SK-N-SH treated with all-trans-retinoic acid at 6 μM for 48 hours (cell line): ENCODE results near the gene PPP1R7.

ENCODE experiments used
- ATAC-seq: fragments of 200-7000 bp; cut with Tn5 transposase; 3 replicates; pipeline ENCODE4 v1.9.1; 2020; ENCODE audit warnings: mild to moderate bottlenecking, moderate library complexity
- ARNTL ChIP-seq: fragments of 450-650 bp; formaldehyde crosslinking; IDR thresholded peaks from 2 replicates; pipeline ENCODE4 v1.5.0; 2020; ENCODE audit warnings: low read depth, mild to moderate bottlenecking, moderate library complexity, borderline replicate concordance
- CREB5 ChIP-seq: fragments of 250-450 bp; sonication (Bioruptor Pico); IDR thresholded peaks from 2 replicates; pipeline ENCODE4 v1.5.1; 2020; ENCODE audit warnings: low read depth, mild to moderate bottlenecking, moderate library complexity
- CSDC2 ChIP-seq: fragments of 250-450 bp; sonication (Bioruptor Pico); IDR thresholded peaks from 2 replicates; pipeline ENCODE4 v1.5.0; 2020; ENCODE audit warnings: mild to moderate bottlenecking, moderate library complexity
- CSRNP3 ChIP-seq: fragments of 250-450 bp; sonication (Bioruptor Pico); IDR thresholded peaks from 2 replicates; pipeline ENCODE4 v1.5.1; 2021; ENCODE audit warnings: mild to moderate bottlenecking, moderate library complexity
- ESRRG ChIP-seq: fragments of 250-450 bp; sonication (Bioruptor Pico); IDR thresholded peaks from 2 replicates; pipeline ENCODE4 v1.6.1; 2021; ENCODE audit warnings: mild to moderate bottlenecking
- GLIS3 ChIP-seq: fragments of 250-450 bp; sonication (Bioruptor Pico); IDR thresholded peaks from 2 replicates; pipeline ENCODE4 v1.5.0; 2020; ENCODE audit warnings: mild to moderate bottlenecking, moderate library complexity
- ISL1 ChIP-seq: fragments of 250-450 bp; sonication (Bioruptor Pico); IDR thresholded peaks from 2 replicates; pipeline ENCODE4 v2.1.2; 2022; ENCODE audit warnings: mild to moderate bottlenecking, moderate library complexity
- OSR1 ChIP-seq: fragments of 250-450 bp; sonication (Bioruptor Pico); IDR thresholded peaks from 2 replicates; pipeline ENCODE4 v1.8.0; 2022; ENCODE audit warnings: moderate library complexity, mild to moderate bottlenecking, inconsistent platforms
- POU6F1 ChIP-seq: fragments of 250-450 bp; sonication (Bioruptor Pico); IDR thresholded peaks from 2 replicates; pipeline ENCODE4 v1.8.0; 2021; ENCODE audit warnings: low read depth, mild to moderate bottlenecking, moderate library complexity, borderline replicate concordance
- PPARA ChIP-seq: fragments of 250-450 bp; sonication (Bioruptor Pico); IDR thresholded peaks from 2 replicates; pipeline ENCODE4 v1.5.0; 2020; ENCODE audit warnings: mild to moderate bottlenecking, borderline replicate concordance
- RARB ChIP-seq: fragments of 250-450 bp; sonication (Bioruptor Pico); IDR thresholded peaks from 2 replicates; pipeline ENCODE4 v1.8.0; 2021; ENCODE audit warnings: mild to moderate bottlenecking, moderate library complexity
- SNAI2 ChIP-seq: fragments of 250-450 bp; sonication (Bioruptor Pico); IDR thresholded peaks from 2 replicates; pipeline ENCODE4 v1.5.0; 2020; ENCODE audit warnings: mild to moderate bottlenecking, moderate library complexity
- TCF4 ChIP-seq: fragments of 250-450 bp; sonication (Bioruptor Pico); IDR thresholded peaks from 2 replicates; pipeline ENCODE4 v1.8.0; 2021; ENCODE audit warnings: mild to moderate bottlenecking, moderate library complexity, borderline replicate concordance
- TOX ChIP-seq: fragments of 250-450 bp; sonication (Bioruptor Pico); IDR thresholded peaks from 2 replicates; pipeline ENCODE4 v1.8.0; 2021; ENCODE audit warnings: mild to moderate bottlenecking, moderate library complexity, borderline replicate concordance
- ZC3H10 ChIP-seq: fragments of 250-450 bp; sonication (Bioruptor Pico); IDR thresholded peaks from 2 replicates; pipeline ENCODE4 v1.5.1; 2021; ENCODE audit warnings: mild to moderate bottlenecking, moderate library complexity
- ZFP3 ChIP-seq: fragments of 250-450 bp; sonication (Bioruptor Pico); IDR thresholded peaks from 2 replicates; pipeline ENCODE4 v1.5.0; 2020; ENCODE audit warnings: mild to moderate bottlenecking, moderate library complexity
- ZFP30 ChIP-seq: fragments of 450-650 bp; formaldehyde crosslinking; IDR thresholded peaks from 2 replicates; pipeline ENCODE4 v1.5.0; 2022; ENCODE audit warnings: mild to moderate bottlenecking, moderate library complexity
- ZNF565 ChIP-seq: fragments of 450-650 bp; formaldehyde crosslinking; conservative IDR thresholded peaks from 2 replicates; pipeline ENCODE4 v1.5.0; 2020; ENCODE audit warnings: low read depth, mild to moderate bottlenecking, moderate library complexity
- ZNF70 ChIP-seq: fragments of 450-650 bp; formaldehyde crosslinking; IDR thresholded peaks from 2 replicates; pipeline ENCODE4 v1.5.0; 2020; ENCODE audit warnings: mild to moderate bottlenecking, moderate library complexity
- ZNF8 ChIP-seq: fragments of 450-650 bp; formaldehyde crosslinking; IDR thresholded peaks from 2 replicates; pipeline ENCODE4 v1.5.0; 2020; ENCODE audit warnings: mild to moderate bottlenecking, moderate library complexity
- TF ChIP-seq, protein P1 (sequence below): fragments of 250-450 bp; sonication (Bioruptor Pico); IDR thresholded peaks from 2 replicates; pipeline ENCODE4 v1.8.0; 2020; ENCODE audit warnings: mild to moderate bottlenecking, moderate library complexity, borderline replicate concordance
- TF ChIP-seq, protein P2 (sequence below): fragments of 250-450 bp; sonication (Bioruptor Pico); IDR thresholded peaks from 2 replicates; pipeline ENCODE4 v1.5.0; 2020; ENCODE audit warnings: mild to moderate bottlenecking, moderate library complexity

PPP1R7 gene

GRCh38 chr2:241214766-241215165 lies 64.5 kb downstream of the PPP1R7 start:
- no peak for ATAC-seq
- TF ChIP-seq PPARA (CRISPR knock-in tag): no peak
- no peak for TF ChIP-seq ISL1 (CRISPR knock-in tag)
- TF ChIP-seq ZNF8: no peak
- TF ChIP-seq TOX (CRISPR knock-in tag): no peak
- no peak for TF ChIP-seq ZNF70 (CRISPR knock-in tag)
- TF ChIP-seq RARB: no peak
- no peak for TF ChIP-seq ZFP30
- no peak for TF ChIP-seq POU6F1 (CRISPR knock-in tag)
- no peak for TF ChIP-seq CREB5 (CRISPR knock-in tag)
- no peak for TF ChIP-seq SNAI2
- no peak for TF ChIP-seq ARNTL (CRISPR knock-in tag)
- no peak for TF ChIP-seq CSRNP3
- no peak for TF ChIP-seq ZFP3 (CRISPR knock-in tag)
- TF ChIP-seq, protein P1, sequence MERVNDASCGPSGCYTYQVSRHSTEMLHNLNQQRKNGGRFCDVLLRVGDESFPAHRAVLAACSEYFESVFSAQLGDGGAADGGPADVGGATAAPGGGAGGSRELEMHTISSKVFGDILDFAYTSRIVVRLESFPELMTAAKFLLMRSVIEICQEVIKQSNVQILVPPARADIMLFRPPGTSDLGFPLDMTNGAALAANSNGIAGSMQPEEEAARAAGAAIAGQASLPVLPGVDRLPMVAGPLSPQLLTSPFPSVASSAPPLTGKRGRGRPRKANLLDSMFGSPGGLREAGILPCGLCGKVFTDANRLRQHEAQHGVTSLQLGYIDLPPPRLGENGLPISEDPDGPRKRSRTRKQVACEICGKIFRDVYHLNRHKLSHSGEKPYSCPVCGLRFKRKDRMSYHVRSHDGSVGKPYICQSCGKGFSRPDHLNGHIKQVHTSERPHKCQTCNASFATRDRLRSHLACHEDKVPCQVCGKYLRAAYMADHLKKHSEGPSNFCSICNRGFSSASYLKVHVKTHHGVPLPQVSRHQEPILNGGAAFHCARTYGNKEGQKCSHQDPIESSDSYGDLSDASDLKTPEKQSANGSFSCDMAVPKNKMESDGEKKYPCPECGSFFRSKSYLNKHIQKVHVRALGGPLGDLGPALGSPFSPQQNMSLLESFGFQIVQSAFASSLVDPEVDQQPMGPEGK (CRISPR knock-in tag): no peak
- no peak for TF ChIP-seq TCF4
- TF ChIP-seq GLIS3: no peak
- TF ChIP-seq ZNF565 (CRISPR knock-in tag): no peak

- ATAC-seq: no peak
Measured at GRCh38 chr2:241215421-241215820, 65.2 kb downstream of the PPP1R7 start.

GRCh38 chr2:241216211-241216761 lies 66.0 kb downstream of the PPP1R7 start:
- ATAC-seq: no peak; the same call in 2 of the 3 replicates
- TF ChIP-seq ZC3H10 (CRISPR knock-in tag) (no peak), RARB (no peak), ZFP30 (no peak), ARNTL (CRISPR knock-in tag) (no peak), ZNF8 (no peak), ISL1 (CRISPR knock-in tag) (no peak), TCF4 (no peak), ZFP3 (CRISPR knock-in tag) (no peak), CSDC2 (no peak), GLIS3 (no peak), SNAI2 (no peak), CSRNP3 (no peak), OSR1 (CRISPR knock-in tag) (no peak), ESRRG (CRISPR knock-in tag) (no peak), ZNF565 (CRISPR knock-in tag) (no peak), POU6F1 (CRISPR knock-in tag) (no peak)

More at GRCh38 chr2:241215421-241215820, 65.2 kb downstream of the PPP1R7 start:
- TF ChIP-seq CSDC2 (no peak), PPARA (CRISPR knock-in tag) (no peak), ZNF70 (CRISPR knock-in tag) (no peak), SNAI2 (no peak), ZFP30 (no peak)
- TF ChIP-seq, protein P2, sequence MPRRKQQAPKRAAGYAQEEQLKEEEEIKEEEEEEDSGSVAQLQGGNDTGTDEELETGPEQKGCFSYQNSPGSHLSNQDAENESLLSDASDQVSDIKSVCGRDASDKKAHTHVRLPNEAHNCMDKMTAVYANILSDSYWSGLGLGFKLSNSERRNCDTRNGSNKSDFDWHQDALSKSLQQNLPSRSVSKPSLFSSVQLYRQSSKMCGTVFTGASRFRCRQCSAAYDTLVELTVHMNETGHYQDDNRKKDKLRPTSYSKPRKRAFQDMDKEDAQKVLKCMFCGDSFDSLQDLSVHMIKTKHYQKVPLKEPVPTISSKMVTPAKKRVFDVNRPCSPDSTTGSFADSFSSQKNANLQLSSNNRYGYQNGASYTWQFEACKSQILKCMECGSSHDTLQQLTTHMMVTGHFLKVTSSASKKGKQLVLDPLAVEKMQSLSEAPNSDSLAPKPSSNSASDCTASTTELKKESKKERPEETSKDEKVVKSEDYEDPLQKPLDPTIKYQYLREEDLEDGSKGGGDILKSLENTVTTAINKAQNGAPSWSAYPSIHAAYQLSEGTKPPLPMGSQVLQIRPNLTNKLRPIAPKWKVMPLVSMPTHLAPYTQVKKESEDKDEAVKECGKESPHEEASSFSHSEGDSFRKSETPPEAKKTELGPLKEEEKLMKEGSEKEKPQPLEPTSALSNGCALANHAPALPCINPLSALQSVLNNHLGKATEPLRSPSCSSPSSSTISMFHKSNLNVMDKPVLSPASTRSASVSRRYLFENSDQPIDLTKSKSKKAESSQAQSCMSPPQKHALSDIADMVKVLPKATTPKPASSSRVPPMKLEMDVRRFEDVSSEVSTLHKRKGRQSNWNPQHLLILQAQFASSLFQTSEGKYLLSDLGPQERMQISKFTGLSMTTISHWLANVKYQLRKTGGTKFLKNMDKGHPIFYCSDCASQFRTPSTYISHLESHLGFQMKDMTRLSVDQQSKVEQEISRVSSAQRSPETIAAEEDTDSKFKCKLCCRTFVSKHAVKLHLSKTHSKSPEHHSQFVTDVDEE (CRISPR knock-in tag): no peak
